Esophagus squamous epithelium (tissue), 5 donors: ENCODE data around the gene CACNG1. TPM values are rescaled to one million over a fixed set of nuclear protein-coding genes. Genes with fewer than 3 reads are reported as not detected.

Source experiments
- DNase-seq: peaks from one replicate; lab custom pipeline; 2025; lab: John Stamatoyannopoulos, UW
- H3K27ac ChIP-seq, 4 donors: fragments of 200-600 bp; sonication (generic); one replicate each; pipeline ENCODE4 v1.5.1; 2016 to 2019; ENCODE audit warnings: mild to moderate bottlenecking in 1 of 4
- H3K27me3 ChIP-seq, 4 donors: fragments of 200-600 bp; sonication (generic); 1 replicate in 3 of 4; 2 replicates in 1 of 4; pipeline versions ENCODE4 v1.5.1 to v1.6.0; 2017 to 2021; ENCODE audit warnings: antibody characterized with exemption in 1 of 4
- H3K36me3 ChIP-seq, 3 donors: fragments of 200-600 bp; sonication (generic); one replicate each; pipeline ENCODE4 v1.5.1; 2016 to 2019
- H3K4me1 ChIP-seq, 3 donors: fragments of 200-600 bp; sonication (generic); one replicate each; pipeline ENCODE4 v1.5.1; 2017 to 2019
- H3K4me3 ChIP-seq, 4 donors: fragments of 200-600 bp; sonication (generic); 1 replicate in 3 of 4; 2 replicates in 1 of 4; pipeline ENCODE4 v1.5.1; 2016 to 2019; ENCODE audit warnings: mild to moderate bottlenecking in 2 of 4, moderate library complexity in 1 of 4
- H3K9me3 ChIP-seq, 3 donors: fragments of 200-600 bp; sonication (generic); one replicate each; pipeline ENCODE4 v1.5.1; 2016 to 2019
- CTCF ChIP-seq, 6 experiments: fragments of 450-650 bp in 4 of 6; fragments of 200-600 bp in 2 of 6; sonication (generic) in 2 of 6; IDR thresholded peaks; one replicate each; pipeline ENCODE4 v1.5.1; 2016 to 2019; ENCODE audit warnings: antibody characterized with exemption in 6 of 6, mild to moderate bottlenecking in 4 of 6, moderate library complexity in 4 of 6
- POLR2A ChIP-seq, 4 donors: fragments of 450-650 bp; IDR thresholded peaks; one replicate each; pipeline ENCODE4 v1.6.1; 2017; ENCODE audit warnings: antibody characterized with exemption in 4 of 4, mild to moderate bottlenecking in 4 of 4, moderate library complexity in 3 of 4
- WGBS, 2 donors: methylation state at CpG; one replicate each; pipeline ENCODE4 v1.1.5; 2018; 5-methylcytosine and 5-hydroxymethylcytosine counted together
- intact Hi-C: fragments of 100-400 bp; cut with DNase I; formaldehyde crosslinking; loops from one replicate; pipeline ENCODE4 v1.15.0; 2022
- total RNA-seq, 4 donors: library from RNA; depleted of rRNA; stranded (reverse); fragments of >200 nt; gene quantifications; one replicate each; pipeline ENCODE4 v1.1.0, GENCODE V29; 2016
- donor health status: DM: yes; HTN: yes; CAD: no.

Gene CACNG1
- total RNA-seq, 4 donors from 2014 or later, result not detected

DNA sequence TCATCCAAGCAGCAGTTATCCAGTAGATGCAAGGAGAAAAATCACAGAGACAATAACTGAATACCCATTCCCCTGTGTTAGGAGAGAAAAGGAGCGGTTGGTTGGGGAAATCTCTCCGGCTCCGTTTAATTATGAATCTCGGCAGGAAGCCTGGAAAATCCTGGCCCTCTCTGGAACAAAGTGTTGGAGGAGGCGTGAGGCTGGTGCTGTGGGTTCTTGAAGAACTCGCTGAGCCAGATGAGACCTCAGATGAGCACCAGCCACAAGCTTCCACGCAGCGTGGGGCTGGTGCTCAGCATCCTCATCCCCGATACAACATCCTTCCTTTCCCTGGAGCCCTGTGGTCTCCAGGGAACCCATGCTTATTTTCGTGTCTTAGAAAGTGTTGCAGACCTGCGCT is 40.2 kb upstream of the CACNG1 start:
- no peaks in the 10 kb centered on the region for H3K4me1 ChIP-seq
- TF ChIP-seq CTCF (IDR thresholded peaks at IDR 0.05) (no peak), POLR2A (IDR thresholded peaks at IDR 0.05) (no peak)
- intact Hi-C loops, result no loop called here
- H3K27me3 ChIP-seq, result peaks cover 0 to 46% (median 0%) of the 10 kb centered on the region in 4 donors
- 56 to 71% methylated on average over 9 to 11 of the region's 11 CpGs for WGBS, 2 donors
- no peaks in the 10 kb centered on the region for H3K9me3 ChIP-seq
- no peaks in the 10 kb centered on the region for H3K36me3 ChIP-seq
- DNase-seq, result no peak
- H3K4me3 ChIP-seq, result no peak overlapping the region
- H3K27ac ChIP-seq, result no peak overlapping the region

- Histone ChIP-seq H3K36me3 (no peaks in the 10 kb centered on the region), H3K4me1 (no peaks in the 10 kb centered on the region), H3K27me3 (peaks cover 0 to 52% (median 0%) of the 10 kb centered on the region in 4 donors), H3K4me3 (no peak overlapping the region), H3K9me3 (no peaks in the 10 kb centered on the region), H3K27ac (no peak overlapping the region)
- intact Hi-C loops, result no loop called here
- no peak for TF ChIP-seq POLR2A (IDR thresholded peaks at IDR 0.05)
- no peak for TF ChIP-seq CTCF (IDR thresholded peaks at IDR 0.05)
- no peak for DNase-seq
- WGBS, 2 donors, result 75 to 80% methylated on average over 6 of the region's 6 CpGs
These were observed 37.1 kb upstream of the CACNG1 start for GRCh38 chr17:67007266-67007665.

DNA sequence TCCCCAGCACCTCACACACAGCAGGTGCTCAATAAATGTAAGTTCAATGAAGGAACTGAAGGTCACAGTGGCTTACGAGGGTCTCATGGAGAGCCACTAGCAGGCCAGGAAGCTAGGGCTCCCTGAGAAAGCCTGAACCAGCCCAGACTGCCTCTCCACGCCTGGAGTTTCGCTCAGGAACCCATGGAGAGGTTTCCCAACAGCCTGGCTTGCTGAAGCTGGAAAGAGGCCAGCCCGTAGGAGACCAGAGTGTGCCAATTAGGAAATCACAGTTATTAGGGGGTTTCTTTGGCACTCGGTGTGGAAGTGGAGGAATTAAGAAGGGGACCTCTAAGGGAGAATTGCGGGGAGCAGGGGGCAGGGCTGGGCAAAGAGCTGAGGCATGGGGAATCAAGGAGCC is 36.3 kb upstream of the CACNG1 start:
- DNase-seq, result no peak
- no peaks in the 10 kb centered on the region for H3K36me3 ChIP-seq
- 78 to 79% methylated on average over 5 to 6 of the region's 6 CpGs for WGBS, 2 donors
- no peak for TF ChIP-seq CTCF (IDR thresholded peaks at IDR 0.05)
- no peaks in the 10 kb centered on the region for H3K9me3 ChIP-seq
- intact Hi-C loops, result no loop called here
- H3K27me3 ChIP-seq, result peaks cover 0 to 54% (median 0%) of the 10 kb centered on the region in 4 donors
- no peaks in the 10 kb centered on the region for H3K4me1 ChIP-seq
- no peak overlapping the region for H3K4me3 ChIP-seq
- no peak overlapping the region for H3K27ac ChIP-seq

DNA sequence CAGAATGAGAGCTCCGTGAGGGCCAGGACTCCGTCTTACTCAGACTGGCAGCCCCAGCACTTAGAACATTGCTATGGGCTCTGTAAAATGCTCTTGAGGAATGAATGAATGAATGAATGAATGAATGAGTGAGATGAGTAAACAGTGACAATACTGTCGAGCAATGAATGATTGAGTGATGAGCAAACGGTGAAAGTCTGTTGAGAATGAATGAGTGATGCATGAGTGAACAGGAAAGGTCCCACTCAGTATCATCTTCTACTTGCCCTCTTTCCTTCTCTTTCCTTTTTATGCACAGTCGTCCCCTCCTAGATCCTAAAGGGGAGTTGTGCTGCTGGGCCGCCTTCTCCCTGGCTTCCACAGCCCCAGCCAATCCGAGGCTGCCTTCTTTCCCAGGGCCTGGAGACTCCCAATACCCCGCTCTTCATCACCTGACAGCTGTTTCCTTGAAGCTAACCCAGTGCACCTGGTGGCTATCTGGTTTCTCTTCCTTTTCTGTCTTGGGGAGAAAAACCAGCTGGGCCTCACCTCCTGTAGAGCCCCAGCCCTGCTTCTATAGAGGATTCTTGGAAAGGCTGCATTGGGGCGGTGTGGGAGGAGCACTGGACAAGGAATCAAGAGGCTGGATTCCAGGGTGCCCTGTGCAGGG is 32.7 kb upstream of the CACNG1 start:
- intact Hi-C loops, result no loop called here
- H3K27me3 ChIP-seq, result peaks cover 0 to 59% (median 0%) of the 10 kb centered on the region in 4 donors
- DNase-seq, result no peak
- H3K4me3 ChIP-seq, result no peak overlapping the region
- no peaks in the 10 kb centered on the region for H3K9me3 ChIP-seq
- 62 to 63% methylated on average over 8 of the region's 9 CpGs for WGBS, 2 donors
- no peaks in the 10 kb centered on the region for H3K36me3 ChIP-seq
- no peak overlapping the region for H3K27ac ChIP-seq
- TF ChIP-seq CTCF (IDR thresholded peaks at IDR 0.05), result no peak
- TF ChIP-seq POLR2A (IDR thresholded peaks at IDR 0.05), result no peak
- H3K4me1 ChIP-seq, result no peaks in the 10 kb centered on the region

- no peak overlapping the region for H3K4me3 ChIP-seq
- no peak for DNase-seq
- no peak overlapping the region for H3K27ac ChIP-seq
- TF ChIP-seq POLR2A (IDR thresholded peaks at IDR 0.05) (no peak), CTCF (IDR thresholded peaks at IDR 0.05) (no peak)
- H3K36me3 ChIP-seq, result no peaks in the 10 kb centered on the region
- no peaks in the 10 kb centered on the region for H3K4me1 ChIP-seq
- peaks cover 0 to 57% (median 0%) of the 10 kb centered on the region in 4 donors for H3K27me3 ChIP-seq
- H3K9me3 ChIP-seq, result no peaks in the 10 kb centered on the region
- intact Hi-C loops, result no loop called here
- WGBS, 2 donors, result 74 to 84% methylated on average over 7 to 8 of the region's 8 CpGs
These were observed 30.5 kb upstream of the CACNG1 start for GRCh38 chr17:67013891-67014290.
